Duodenal mucosa (tissue), 2 donors: ENCODE measurements around the gene APOC3.
A peak's percentile ranks its signal among the peaks of the same experiment; 100 is the strongest.

Experiments
- H3K27ac ChIP-seq: one replicate; pipeline ENCODE4 v1.7.0; 2013; ENCODE audit warnings: low read depth, low read length
- H3K27me3 ChIP-seq, 2 donors: one replicate each; pipeline ENCODE4 v1.7.0; 2013; ENCODE audit warnings: low read length in 2 of 2, control low read depth in 1 of 2; ENCODE audit not compliant: insufficient read depth in 2 of 2, control insufficient read depth in 1 of 2
- H3K36me3 ChIP-seq, 2 donors: one replicate each; pipeline ENCODE4 v1.7.0; 2013; ENCODE audit warnings: low read length in 2 of 2, control low read depth in 1 of 2; ENCODE audit not compliant: insufficient read depth in 2 of 2, control insufficient read depth in 1 of 2
- H3K4me1 ChIP-seq, 2 donors: one replicate each; pipeline ENCODE4 v1.7.0; 2013; ENCODE audit warnings: low read length in 2 of 2, control low read depth in 1 of 2; ENCODE audit not compliant: insufficient read depth in 2 of 2, control insufficient read depth in 1 of 2
- H3K4me3 ChIP-seq, 2 donors: one replicate each; pipeline ENCODE4 v1.7.0; 2013; ENCODE audit warnings: low read length in 2 of 2, low read depth in 1 of 2
- H3K9ac ChIP-seq, 2 donors: one replicate each; pipeline ENCODE4 v1.7.0; 2013; ENCODE audit warnings: low read length in 2 of 2, low read depth in 1 of 2
- H3K9me3 ChIP-seq, 2 donors: one replicate each; pipeline ENCODE4 v1.7.0; 2013; ENCODE audit warnings: low read length in 2 of 2, control low read depth in 1 of 2; ENCODE audit not compliant: control insufficient read depth in 1 of 2

The APOC3 gene

DNA sequence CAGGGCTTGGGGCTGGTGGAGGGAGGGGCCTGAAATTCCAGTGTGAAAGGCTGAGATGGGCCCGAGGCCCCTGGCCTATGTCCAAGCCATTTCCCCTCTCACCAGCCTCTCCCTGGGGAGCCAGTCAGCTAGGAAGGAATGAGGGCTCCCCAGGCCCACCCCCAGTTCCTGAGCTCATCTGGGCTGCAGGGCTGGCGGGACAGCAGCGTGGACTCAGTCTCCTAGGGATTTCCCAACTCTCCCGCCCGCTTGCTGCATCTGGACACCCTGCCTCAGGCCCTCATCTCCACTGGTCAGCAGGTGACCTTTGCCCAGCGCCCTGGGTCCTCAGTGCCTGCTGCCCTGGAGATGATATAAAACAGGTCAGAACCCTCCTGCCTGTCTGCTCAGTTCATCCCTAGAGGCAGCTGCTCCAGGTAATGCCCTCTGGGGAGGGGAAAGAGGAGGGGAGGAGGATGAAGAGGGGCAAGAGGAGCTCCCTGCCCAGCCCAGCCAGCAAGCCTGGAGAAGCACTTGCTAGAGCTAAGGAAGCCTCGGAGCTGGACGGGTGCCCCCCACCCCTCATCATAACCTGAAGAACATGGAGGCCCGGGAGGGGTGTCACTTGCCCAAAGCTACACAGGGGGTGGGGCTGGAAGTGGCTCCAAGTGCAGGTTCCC, at the start of gene APOC3:
TSS of gene APOC3 (plus strand) at position 383 of the 659 bp plus-strand sequence. CDS start 676 bp downstream, outside the sequence.
- Histone ChIP-seq H3K4me3 (peak within 1 kb of the TSS; percentile 21 to 42), H3K27ac (peak within 1 kb of the TSS; percentile 49), H3K9me3 (no peaks in the 10 kb centered on the region), H3K4me1 (peaks cover 48 to 54% of the 10 kb centered on the region in 2 donors), H3K27me3 (no peaks in the 10 kb centered on the region), H3K9ac (peak within 1 kb of the TSS; percentile 32 to 42), H3K36me3 (no peaks in the 10 kb centered on the region)

DNA sequence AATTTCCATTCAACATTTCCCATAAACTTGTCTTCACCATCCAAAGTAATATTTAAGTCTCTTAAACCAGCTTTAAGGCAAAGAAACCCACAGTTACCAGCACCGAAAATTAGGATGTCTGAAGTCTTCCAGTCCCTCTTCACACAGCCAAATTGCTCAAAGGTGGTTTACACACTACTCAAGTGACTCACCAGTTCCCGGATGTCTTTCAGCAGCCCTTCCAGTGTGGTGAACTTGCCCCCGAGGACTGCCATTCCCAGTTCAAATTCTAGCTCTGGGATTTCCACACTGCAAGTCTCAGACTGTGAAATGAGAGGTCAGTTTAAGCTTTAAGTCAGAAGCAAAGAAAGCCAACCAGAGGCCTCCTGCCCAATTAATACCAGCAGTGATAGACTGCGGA, 47.0 kb upstream of the APOC3 start:
- no peak overlapping the region for H3K9ac ChIP-seq
- H3K4me1 ChIP-seq, result peaks cover 9 to 12% of the 10 kb centered on the region in 2 donors
- H3K36me3 ChIP-seq, result peaks cover 58 to 85% of the 10 kb centered on the region in 2 donors
- H3K27ac ChIP-seq, result no peak overlapping the region
- no peaks in the 10 kb centered on the region for H3K9me3 ChIP-seq
- H3K27me3 ChIP-seq, result no peaks in the 10 kb centered on the region
- no peak overlapping the region for H3K4me3 ChIP-seq

DNA sequence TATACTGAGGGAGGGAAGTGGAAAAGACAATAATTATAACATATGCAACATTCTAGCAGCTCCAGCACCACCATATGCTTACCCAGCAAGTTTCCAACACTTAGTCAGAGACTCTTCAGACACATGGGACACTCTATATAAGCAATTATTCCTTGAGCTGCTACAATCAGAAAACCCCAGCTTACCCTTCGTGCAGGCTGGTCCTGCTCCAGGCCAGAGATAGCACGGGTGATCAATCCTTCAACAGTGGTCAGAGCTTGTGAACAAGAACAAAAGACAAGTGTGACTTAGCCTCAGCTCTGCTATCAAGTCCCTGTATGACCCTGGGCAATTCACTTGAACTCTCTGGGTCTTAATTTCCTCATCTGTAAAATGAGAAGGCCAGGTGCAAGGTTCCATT, 43.4 kb upstream of the APOC3 start:
- Histone ChIP-seq H3K9me3 (no peaks in the 10 kb centered on the region), H3K27me3 (no peaks in the 10 kb centered on the region), H3K36me3 (peaks cover 42 to 51% of the 10 kb centered on the region in 2 donors), H3K9ac (no peak overlapping the region), H3K4me3 (no peak overlapping the region), H3K4me1 (peaks cover 22 to 24% of the 10 kb centered on the region in 2 donors), H3K27ac (no peak overlapping the region)

DNA sequence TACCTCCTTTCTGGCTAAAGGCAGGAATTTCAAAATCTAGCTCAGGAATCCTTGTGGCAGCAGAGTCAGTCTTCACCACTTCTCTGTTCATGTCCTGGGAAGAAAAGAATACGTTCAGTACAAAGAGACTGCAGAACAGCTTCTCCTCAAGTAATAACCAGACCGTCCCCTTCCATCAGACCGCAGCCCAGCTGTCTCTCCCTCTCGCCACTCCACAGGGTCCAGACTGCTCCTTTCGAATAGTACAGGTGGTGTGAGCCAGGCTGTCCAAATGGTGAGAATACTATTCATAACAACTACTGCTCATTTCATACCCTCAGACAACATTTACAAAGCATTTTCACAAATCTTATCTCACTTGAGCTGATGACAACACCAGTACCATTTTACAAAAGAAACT, 42.7 kb upstream of the APOC3 start:
- H3K4me1 ChIP-seq, result peaks cover 27 to 30% of the 10 kb centered on the region in 2 donors
- no peak overlapping the region for H3K27ac ChIP-seq
- peaks cover 42 to 46% of the 10 kb centered on the region in 2 donors for H3K36me3 ChIP-seq
- H3K4me3 ChIP-seq, result peak overlapping the region; percentile 81 to 88
- peak overlapping the region; percentile 67 to 93 for H3K9ac ChIP-seq
- no peaks in the 10 kb centered on the region for H3K9me3 ChIP-seq
- H3K27me3 ChIP-seq, result no peaks in the 10 kb centered on the region

DNA sequence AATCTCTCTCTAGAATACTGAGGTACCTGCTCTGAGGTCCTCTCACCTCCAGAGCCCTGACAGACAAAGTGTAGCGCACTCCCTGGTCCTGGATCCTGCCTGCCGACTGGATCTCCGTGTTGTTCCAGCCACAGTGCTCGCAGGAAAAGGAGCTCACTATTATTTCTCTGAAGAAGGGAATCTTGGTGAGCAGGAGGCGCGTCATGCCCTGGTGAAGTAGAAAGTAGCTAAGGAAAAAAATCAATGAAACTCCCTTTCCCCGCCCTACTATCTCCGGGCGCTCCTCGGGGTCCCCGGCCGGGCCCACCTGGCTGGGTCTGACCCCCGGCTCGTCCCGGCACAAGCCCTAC, 42.3 kb upstream of the APOC3 start:
- Histone ChIP-seq H3K27me3 (no peaks in the 10 kb centered on the region), H3K36me3 (peaks cover 37 to 41% of the 10 kb centered on the region in 2 donors), H3K4me3 (peak overlapping the region; percentile 81 to 88), H3K9ac (peak overlapping the region; percentile 67 to 93), H3K27ac (no peak overlapping the region), H3K4me1 (peaks cover 27 to 30% of the 10 kb centered on the region in 2 donors), H3K9me3 (no peaks in the 10 kb centered on the region)

DNA sequence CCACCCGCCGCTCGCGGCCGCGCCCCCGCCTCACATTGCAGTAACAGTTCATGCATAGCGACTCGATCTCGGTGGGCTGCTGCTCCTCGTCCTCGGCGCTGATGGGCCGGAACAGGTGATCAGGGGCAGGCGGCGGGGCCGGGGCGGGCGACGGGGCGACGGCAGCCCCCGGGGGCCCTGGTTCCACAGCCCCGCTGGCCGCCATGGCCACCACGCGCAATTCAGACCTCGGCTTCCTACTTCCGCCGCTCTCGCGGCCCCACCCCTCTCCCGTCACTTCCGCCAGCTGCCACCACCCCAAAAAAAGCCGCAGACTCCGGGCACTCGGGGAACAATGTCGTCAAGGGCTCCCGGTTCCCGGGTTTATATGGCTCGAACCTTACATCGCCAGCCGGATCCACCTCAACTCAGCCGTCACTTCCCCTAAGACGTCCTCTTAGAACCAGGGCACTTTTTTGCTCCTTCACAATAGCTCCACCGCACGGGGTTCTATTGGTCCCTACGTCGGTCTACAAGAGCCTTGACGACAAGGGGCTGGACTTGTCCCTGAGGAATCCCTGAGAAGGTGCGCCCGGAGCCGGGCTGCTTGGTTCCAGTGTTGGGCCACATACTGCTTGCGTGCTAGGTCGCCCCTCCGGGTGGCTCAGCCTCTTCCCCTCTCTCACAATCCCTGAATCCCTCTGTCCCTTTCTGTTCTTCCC, 41.8 kb upstream of the APOC3 start, which contains the start of gene ZPR1:
TSS of gene ZPR1 (minus strand) at position 238 of the 701 bp plus-strand sequence. CDS start at position 205, 33 bp downstream.
- H3K9me3 ChIP-seq, result no peaks in the 10 kb centered on the region
- H3K9ac ChIP-seq, result peak within 1 kb of the TSS; percentile 92 to 93
- H3K27me3 ChIP-seq, result no peaks in the 10 kb centered on the region
- peak within 1 kb of the TSS; percentile 79 for H3K27ac ChIP-seq
- H3K4me1 ChIP-seq, result peaks cover 27 to 30% of the 10 kb centered on the region in 2 donors
- H3K4me3 ChIP-seq, result peak within 1 kb of the TSS; percentile 81 to 88
- peaks cover 33 to 36% of the 10 kb centered on the region in 2 donors for H3K36me3 ChIP-seq

DNA sequence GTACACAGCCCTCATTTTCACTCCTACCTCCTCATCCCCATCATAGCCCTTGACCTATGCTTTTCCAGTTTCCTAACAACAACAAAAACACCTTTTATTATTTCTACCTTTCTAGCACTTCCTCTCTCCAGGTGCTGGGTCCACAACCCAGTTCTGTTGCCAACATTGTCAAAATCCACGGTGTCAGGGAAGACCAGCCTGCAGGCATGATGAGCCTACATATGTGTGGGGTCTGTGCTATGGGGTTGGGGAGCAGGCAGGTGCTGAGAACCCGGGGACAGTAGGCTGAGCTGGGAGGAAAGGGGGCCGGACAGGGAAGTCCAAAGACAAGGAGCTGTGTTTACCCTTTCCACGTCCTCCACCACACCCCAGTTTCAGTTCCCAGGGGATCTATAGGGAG, 41.2 kb upstream of the APOC3 start:
- peaks cover 27 to 30% of the 10 kb centered on the region in 2 donors for H3K4me1 ChIP-seq
- peak overlapping the region; percentile 81 to 88 for H3K4me3 ChIP-seq
- peak overlapping the region; percentile 92 to 93 for H3K9ac ChIP-seq
- peaks cover 27 to 30% of the 10 kb centered on the region in 2 donors for H3K36me3 ChIP-seq
- H3K27me3 ChIP-seq, result no peaks in the 10 kb centered on the region
- no peaks in the 10 kb centered on the region for H3K9me3 ChIP-seq
- H3K27ac ChIP-seq, result peak overlapping the region; percentile 79

DNA sequence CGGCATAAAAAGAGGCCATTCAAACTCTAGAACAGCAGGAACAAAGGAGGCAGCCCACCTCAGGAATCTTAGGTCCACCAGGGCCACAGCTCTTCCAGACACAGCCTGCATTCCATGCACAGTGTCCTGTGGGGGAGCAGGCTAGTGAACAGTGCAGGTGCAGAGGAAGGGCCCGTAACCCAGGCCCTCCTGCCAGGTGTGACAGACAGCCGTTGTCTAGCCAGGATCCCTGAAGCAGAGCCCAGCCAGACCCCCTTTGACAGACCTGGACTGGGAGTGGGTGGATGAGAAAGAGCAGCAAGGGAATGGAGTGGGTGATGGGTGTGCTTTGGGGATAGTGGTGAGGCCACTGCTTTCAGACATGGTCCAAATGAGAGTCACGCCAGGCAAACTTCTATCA, 40.7 kb upstream of the APOC3 start:
- Histone ChIP-seq H3K27me3 (no peaks in the 10 kb centered on the region), H3K9me3 (no peaks in the 10 kb centered on the region), H3K36me3 (peaks cover 23 to 26% of the 10 kb centered on the region in 2 donors), H3K9ac (peak overlapping the region; percentile 92 to 93), H3K4me3 (no peak overlapping the region), H3K4me1 (peaks cover 27 to 30% of the 10 kb centered on the region in 2 donors), H3K27ac (no peak overlapping the region)

DNA sequence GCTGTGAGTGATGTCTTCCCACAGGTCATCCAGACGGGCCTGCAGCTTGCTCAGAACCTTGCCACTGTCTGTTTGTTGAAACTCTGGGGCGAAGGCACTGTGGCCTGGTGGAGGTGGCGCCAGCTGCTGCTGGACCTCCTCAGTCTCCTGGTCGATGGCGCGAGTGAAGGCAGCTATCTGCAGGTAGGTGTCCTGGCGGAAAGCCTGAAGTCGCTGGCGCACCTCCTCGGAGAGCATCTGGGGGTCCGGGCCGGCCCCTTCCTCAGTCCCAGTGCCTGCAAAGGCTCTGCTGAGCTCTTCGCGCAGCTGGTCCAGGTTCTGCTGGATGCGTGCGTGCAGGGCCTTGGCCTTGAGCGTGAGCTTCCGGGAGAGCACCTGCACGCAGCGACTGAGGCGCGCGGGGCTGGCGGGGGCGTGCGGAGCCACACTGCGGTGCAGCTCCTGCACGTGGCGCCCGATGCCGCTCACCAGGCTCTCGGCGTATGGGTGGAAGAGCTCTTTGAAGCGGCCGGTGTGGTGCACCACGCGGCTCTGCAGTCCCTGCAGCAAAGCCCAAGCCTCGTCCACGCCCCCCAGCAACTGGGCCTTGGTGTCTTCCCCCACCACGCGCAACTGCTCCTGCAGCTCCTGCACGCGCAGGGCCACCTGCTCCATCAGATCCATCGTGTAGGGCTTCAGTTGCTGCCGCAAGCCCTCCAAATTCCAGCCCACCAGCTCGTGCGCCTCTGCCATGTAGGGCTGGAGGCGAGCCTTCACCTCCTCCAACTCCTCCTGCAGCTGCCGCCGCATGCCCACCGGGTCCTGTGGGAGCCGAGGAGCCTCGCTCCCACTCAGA, 39.3 kb upstream of the APOC3 start:
- Histone ChIP-seq H3K27me3 (no peaks in the 10 kb centered on the region), H3K9me3 (no peaks in the 10 kb centered on the region), H3K4me1 (peaks cover 27 to 30% of the 10 kb centered on the region in 2 donors), H3K27ac (no peak overlapping the region), H3K9ac (no peak overlapping the region), H3K4me3 (no peak overlapping the region), H3K36me3 (peaks cover 9 to 12% of the 10 kb centered on the region in 2 donors)
